Measurements from ENCODE around the gene EPN2.

The EPN2 gene

GRCh38 chr17:19311421-19312215 lies 74.5 kb downstream of the EPN2 start:
- no peak for DNase-seq (ENCODE audit: low read depth in 2 of 2)

- no peak for DNase-seq (ENCODE audit: low read depth in 2 of 2)
These were observed 75.2 kb downstream of the EPN2 start for GRCh38 chr17:19312406-19312805.

- no peak for DNase-seq (ENCODE audit: low read depth in 2 of 2)
These were observed 76.0 kb downstream of the EPN2 start for GRCh38 chr17:19313066-19313745.

- no peak for DNase-seq (ENCODE audit: low read depth in 2 of 2)
These were observed 76.8 kb downstream of the EPN2 start for GRCh38 chr17:19313746-19314651.

GRCh38 chr17:19315104-19315503 lies 77.9 kb downstream of the EPN2 start:
- DNase-seq (ENCODE audit: low read depth in 2 of 2) = no peak

- DNase-seq (ENCODE audit: low read depth in 2 of 2) = no peak
These were observed 79.7 kb downstream of the EPN2 start for GRCh38 chr17:19316761-19317358.

- DNase-seq (ENCODE audit: low read depth in 2 of 2) = no peak
These were observed 80.4 kb downstream of the EPN2 start for GRCh38 chr17:19317359-19318095.

GRCh38 chr17:19318611-19319010 lies 81.4 kb downstream of the EPN2 start:
- DNase-seq (ENCODE audit: low read depth in 2 of 2) = no peak

GRCh38 chr17:19319771-19320505 lies 82.8 kb downstream of the EPN2 start:
- no peak for DNase-seq (ENCODE audit: low read depth in 2 of 2)

GRCh38 chr17:19320876-19321275 lies 83.7 kb downstream of the EPN2 start:
- DNase-seq (ENCODE audit: low read depth in 2 of 2) = no peak

- no peak for DNase-seq (ENCODE audit: low read depth in 2 of 2)
These were observed 84.4 kb downstream of the EPN2 start for GRCh38 chr17:19321481-19322128.

- no peak for DNase-seq (ENCODE audit: low read depth in 2 of 2)
These were observed 85.0 kb downstream of the EPN2 start for GRCh38 chr17:19322129-19322505.

- DNase-seq (ENCODE audit: low read depth in 2 of 2) = no peak
These were observed 85.7 kb downstream of the EPN2 start for GRCh38 chr17:19322861-19323260.

- DNase-seq (ENCODE audit: low read depth in 2 of 2) = no peak
These were observed 88.4 kb downstream of the EPN2 start for GRCh38 chr17:19325542-19325941.

GRCh38 chr17:19327031-19327783 lies 90.0 kb downstream of the EPN2 start:
- DNase-seq (ENCODE audit: low read depth in 2 of 2) = no peak

GRCh38 chr17:19328441-19329061 lies 91.4 kb downstream of the EPN2 start:
- DNase-seq (ENCODE audit: low read depth in 2 of 2) = no peak

GRCh38 chr17:19329136-19329535 lies 92.0 kb downstream of the EPN2 start:
- no peak for DNase-seq (ENCODE audit: low read depth in 2 of 2)

GRCh38 chr17:19329839-19330238 lies 92.7 kb downstream of the EPN2 start:
- no peak for DNase-seq (ENCODE audit: low read depth in 2 of 2)

GRCh38 chr17:19330271-19330670 lies 93.1 kb downstream of the EPN2 start:
- no peak for DNase-seq (ENCODE audit: low read depth in 2 of 2)

All from stimulated activated CD4-positive, alpha-beta T cell treated with anti-CD3 and anti-CD28 coated beads, Interleukin-4, amount 100 ng/mL, for 48 hours (primary cell).